GM12878 (cell line): ENCODE results near the gene LHX2. TPM values are rescaled to one million over a fixed set of nuclear protein-coding genes. Genes with fewer than 3 reads are reported as not detected.

ENCODE experiments used
- ATAC-seq: fragments of 200-7000 bp; cut with Tn5 transposase; 3 replicates; pipeline ENCODE4 v1.9.1; 2020; ENCODE audit warnings: mild to moderate bottlenecking, moderate library complexity
- BruUV-seq: library from RNA; stranded (reverse); fragments of 400-500 nt; replicated peaks from 2 replicates; lab custom pipeline; 2021; lab: Mats Ljungman, UMichigan
- CTCF ChIA-PET: fragments of 300-600 bp; sonication (Branson Sonifier 250); formaldehyde crosslinking; extraction: SDS; loops from one replicate; lab custom pipeline; 2021; ENCODE audit warnings: inconsistent platforms; lab: Yijun Ruan, JAX
- POLR2A ChIA-PET: fragments of 350-600 bp; formaldehyde crosslinking; extraction: SDS; loops from one replicate; lab custom pipeline; 2021; ENCODE audit warnings: inconsistent platforms; lab: Charles Lee
- RAD21 ChIA-PET: fragments of 300-600 bp; sonication (Branson Sonifier 250); formaldehyde crosslinking; loops from one replicate; lab custom pipeline; 2023; ENCODE audit warnings: antibody characterized with exemption; ENCODE audit not compliant: unreplicated experiment; lab: Charles Lee
- SMC1A ChIA-PET: fragments of 300-600 bp; sonication (Branson Sonifier 250); formaldehyde crosslinking; loops from one replicate; lab custom pipeline; 2023; ENCODE audit not compliant: unreplicated experiment, uncharacterized antibody; lab: Charles Lee
- DNase-seq: peaks from one replicate; pipeline ENCODE4 v3.0.0-alpha.2; 2011; ENCODE audit warnings: low read depth, low spot score
- FAIRE-seq: peaks from 3 replicates; lab custom pipeline; 2011; peaks lifted over from hg19 to GRCh38; lab: Jason Lieb, UNC
- H2AFZ ChIP-seq: 2 replicates; pipeline ENCODE4 v1.6.0; 2011; ENCODE audit warnings: low read depth, low read length, control low read depth; ENCODE audit not compliant: control insufficient read depth
- H3K27ac ChIP-seq: 2 replicates; pipeline ENCODE4 v1.5.1; 2011; ENCODE audit warnings: control low read depth; ENCODE audit not compliant: control insufficient read depth, insufficient read depth
- H3K27me3 ChIP-seq, 2 experiments: replicated peaks in 1 of 2; 2 replicates each; pipeline versions ENCODE4 v1.6.0 to v1.6.1; 2011; ENCODE audit warnings: low read length in 1 of 2; ENCODE audit not compliant: control insufficient read depth in 2 of 2, insufficient read depth in 2 of 2
- H3K36me3 ChIP-seq, 2 experiments: 2 replicates each; pipeline ENCODE4 v1.5.1; 2011; ENCODE audit warnings: low read length in 1 of 2; ENCODE audit not compliant: control insufficient read depth in 2 of 2, insufficient read depth in 2 of 2
- H3K4me1 ChIP-seq: 2 replicates; pipeline ENCODE4 v1.6.1; 2011; ENCODE audit warnings: mild to moderate bottlenecking, low read length, moderate library complexity, mixed read lengths; ENCODE audit not compliant: control insufficient read depth, insufficient read depth
- H3K4me2 ChIP-seq: 2 replicates; pipeline ENCODE4 v1.6.0; 2011; ENCODE audit warnings: control low read depth; ENCODE audit not compliant: control insufficient read depth, insufficient read depth
- H3K4me3 ChIP-seq: fragments of 200-600 bp; sonication (generic); 2 replicates; pipeline ENCODE4 v1.5.1; 2016
- H3K79me2 ChIP-seq: 2 replicates; pipeline ENCODE4 v1.6.0; 2011; ENCODE audit warnings: low read length; ENCODE audit not compliant: control insufficient read depth, insufficient read depth
- H3K9ac ChIP-seq: 2 replicates; pipeline ENCODE4 v1.8.0; 2011; ENCODE audit warnings: low read length, control low read depth, mixed read lengths; ENCODE audit not compliant: control insufficient read depth, insufficient read depth
- H3K9me3 ChIP-seq: replicated peaks from 3 replicates; pipeline ENCODE4 v1.5.1; 2011; ENCODE audit warnings: mild to moderate bottlenecking, low read length; ENCODE audit not compliant: control insufficient read depth, insufficient read depth
- H4K20me1 ChIP-seq: 2 replicates; pipeline ENCODE4 v1.6.0; 2011; ENCODE audit not compliant: control insufficient read depth, insufficient read depth
- BACH1 ChIP-seq: fragments of 450-650 bp; IDR thresholded peaks from 2 replicates; pipeline ENCODE4 v1.6.1; 2017; ENCODE audit warnings: mild to moderate bottlenecking, borderline replicate concordance
- BMI1 ChIP-seq: fragments of 450-650 bp; IDR thresholded peaks from 2 replicates; pipeline ENCODE4 v1.6.1; 2016; ENCODE audit warnings: mild to moderate bottlenecking, moderate library complexity, borderline replicate concordance
- BRCA1 ChIP-seq: IDR thresholded peaks from 2 replicates; pipeline ENCODE4 v1.6.1; 2011; ENCODE audit warnings: low read depth, low read length, improper control_type of control experiment
- EGR1 ChIP-seq, 2 experiments: IDR thresholded peaks; 1 replicate in 1 of 2; 2 replicates in 1 of 2; pipeline ENCODE4 v1.6.1; 2011 to 2012; ENCODE audit warnings: low read depth in 2 of 2, low read length in 2 of 2, borderline replicate concordance in 1 of 2, mild to moderate bottlenecking in 1 of 2, moderate library complexity in 1 of 2
- ETV6 ChIP-seq, 2 experiments: fragments of 450-650 bp in 1 of 2; IDR thresholded peaks in 1 of 2; conservative IDR thresholded peaks in 1 of 2; 2 replicates each; pipeline ENCODE4 v1.6.1; 2014; ENCODE audit warnings: antibody characterized with exemption in 1 of 2, borderline replicate concordance in 1 of 2, low read depth in 1 of 2, mild to moderate bottlenecking in 1 of 2, moderate library complexity in 1 of 2
- FOXK2 ChIP-seq: fragments of 450-650 bp; IDR thresholded peaks from 2 replicates; pipeline ENCODE4 v1.6.1; 2017; ENCODE audit warnings: mild to moderate bottlenecking, moderate library complexity
- GATAD2B ChIP-seq: fragments of 450-650 bp; conservative IDR thresholded peaks from 2 replicates; pipeline ENCODE4 v1.6.1; 2017; ENCODE audit warnings: low read depth, mild to moderate bottlenecking, moderate library complexity
- HSF1 ChIP-seq: fragments of 150-350 bp; IDR thresholded peaks from 2 replicates; pipeline ENCODE4 v1.6.1; 2014; ENCODE audit warnings: mild to moderate bottlenecking, low read depth, low read length
- IKZF2 ChIP-seq, 2 experiments: fragments of 450-650 bp; IDR thresholded peaks; 2 replicates each; pipeline ENCODE4 v1.6.1; 2017; ENCODE audit warnings: mild to moderate bottlenecking in 2 of 2, moderate library complexity in 2 of 2
- JUND ChIP-seq: IDR thresholded peaks from 2 replicates; pipeline ENCODE4 v1.6.1; 2012; ENCODE audit warnings: low read depth, mild to moderate bottlenecking, low read length, improper control_type of control experiment, moderate library complexity
- MEF2A ChIP-seq: IDR thresholded peaks from 2 replicates; pipeline ENCODE4 v1.6.1; 2011; ENCODE audit warnings: low read depth, mild to moderate bottlenecking, low read length, moderate library complexity; ENCODE audit not compliant: insufficient read depth
- MTA2 ChIP-seq: fragments of 450-650 bp; IDR thresholded peaks from 2 replicates; pipeline ENCODE4 v1.6.1; 2016; ENCODE audit warnings: low read depth, mild to moderate bottlenecking, moderate library complexity
- NBN ChIP-seq: fragments of 450-650 bp; IDR thresholded peaks from 2 replicates; pipeline ENCODE4 v1.6.1; 2016
- NFXL1 ChIP-seq: fragments of 450-650 bp; IDR thresholded peaks from 2 replicates; pipeline ENCODE4 v1.6.1; 2017; ENCODE audit warnings: antibody characterized with exemption, mild to moderate bottlenecking, borderline replicate concordance
- NRF1 ChIP-seq: conservative IDR thresholded peaks from 2 replicates; pipeline ENCODE4 v1.6.1; 2011; ENCODE audit warnings: mild to moderate bottlenecking, low read depth, low read length, improper control_type of control experiment
- PAX5 ChIP-seq: IDR thresholded peaks from 2 replicates; pipeline ENCODE4 v1.6.1; 2011; ENCODE audit warnings: low read depth, low read length, borderline replicate concordance
- POU2F2 ChIP-seq: IDR thresholded peaks from 3 replicates; pipeline ENCODE4 v1.6.1; 2011; ENCODE audit warnings: low read depth, mild to moderate bottlenecking, low read length, borderline replicate concordance
- SIX5 ChIP-seq: IDR thresholded peaks from 2 replicates; pipeline ENCODE4 v1.6.1; 2011; ENCODE audit warnings: mild to moderate bottlenecking, low read depth, low read length, moderate library complexity; ENCODE audit not compliant: severe bottlenecking
- SMAD1 ChIP-seq: fragments of 450-650 bp; IDR thresholded peaks from 2 replicates; pipeline ENCODE4 v1.6.1; 2018; ENCODE audit warnings: mild to moderate bottlenecking, low read depth; ENCODE audit not compliant: partially characterized antibody
- SP1 ChIP-seq: IDR thresholded peaks from one replicate; pipeline ENCODE4 v1.6.1; 2011; ENCODE audit warnings: low read depth, low read length
- TARDBP ChIP-seq: IDR thresholded peaks from 2 replicates; pipeline ENCODE4 v1.6.1; 2016; ENCODE audit warnings: borderline replicate concordance
- ZNF274 ChIP-seq: IDR thresholded peaks from one replicate; pipeline ENCODE4 v1.8.0; 2011; ENCODE audit not compliant: insufficient read length, insufficient read depth
- WGBS: methylation state at CpG from one replicate; pipeline ENCODE4 v1.1.6; 2016; ENCODE audit warnings: low lambda C conversion rate; ENCODE audit not compliant: insufficient replicate concordance, insufficient coverage; ENCODE audit errors: missing lambda C conversion rate; 5-methylcytosine and 5-hydroxymethylcytosine counted together
- in situ Hi-C: fragments of 300-500 bp; cut with MboI; formaldehyde crosslinking; loops from 9 replicates; pipeline ENCODE4 v1.14.3; 2018; ENCODE audit warnings: mixed read lengths
- intact Hi-C: fragments of 100-400 bp; cut with micrococcal nuclease; formaldehyde crosslinking; loops from one replicate; pipeline ENCODE4 v1.14.2; 2022; ENCODE audit not compliant: unreplicated experiment
- polyA plus RNA-seq, 11 experiments: library from polyadenylated mRNA; depleted of rRNA in 4 of 11; unstranded in 6 of 11; stranded (reverse) in 5 of 11; fragments of >200 nt; fragmentation: Nextera tagmentation in 4 of 11; fragmentation: Illumina TruSeq in 1 of 11; extraction: Ambion mirVana in 4 of 11; extraction: Trizol in 1 of 11; gene quantifications; 1 replicate in 1 of 11; 2 replicates in 10 of 11; pipeline versions ENCODE4 v1.2.1 to v1.2.3, GENCODE V29; 2011 to 2016; ENCODE audit warnings: inconsistent platforms in 2 of 11, missing spikeins in 2 of 11, low read depth in 1 of 11
- total RNA-seq, 4 experiments: library from RNA; depleted of rRNA in 3 of 4; stranded (reverse); fragments of >200 nt in 3 of 4; fragmentation: Illumina TruSeq in 1 of 4; extraction: Trizol in 1 of 4; gene quantifications; 2 replicates each; pipeline versions ENCODE4 v1.2.1 to v1.2.3, GENCODE V29; 2013 to 2021

Gene LHX2
- total and polyA plus RNA-seq, 10 of the 15 experiments (the other 5 are each of a cell fraction or from before 2014, with no cell fraction given) = 0.82 to 69.8 (median 5.3) TPM

GRCh38 chr9:124030969-124031451, 19.4 kb downstream of the LHX2 start:
- intact Hi-C loops = no loop called here
- TF ChIP-seq PAX5 = 0 out of 2 replicates have a peak, but pooled peaks have one; percentile 15
- peak; percentile 79 for TF ChIP-seq SMAD1
- TF ChIP-seq FOXK2 = no peak
- TF ChIP-seq ETV6 (conservative IDR thresholded peaks at IDR 0.05 in 1 of 2, IDR thresholded peaks at IDR 0.05 in 1 of 2; ENCODE audit: borderline replicate concordance in 1 of 2, low read depth in 1 of 2) = no peak
- no peak for TF ChIP-seq HSF1
- TF ChIP-seq EGR1 (IDR thresholded peaks at IDR 0.05; ENCODE audit: borderline replicate concordance in 1 of 2, low read depth in 2 of 2, low read length in 2 of 2) = no peak
- TF ChIP-seq NRF1 = no peak
- no peak for TF ChIP-seq NFXL1
- no peak for TF ChIP-seq JUND
- TF ChIP-seq SIX5 = no peak
- TF ChIP-seq BRCA1 = no peak
- TF ChIP-seq POU2F2 = no peak
- TF ChIP-seq MTA2 = peak; percentile 95
- no peak for TF ChIP-seq ZNF274
- TF ChIP-seq SP1 = no peak
- peak; percentile 99 for TF ChIP-seq GATAD2B
- 0 out of 2 replicates have a peak, but pooled peaks have one; percentile 66 for TF ChIP-seq NBN
- no peak for TF ChIP-seq TARDBP
- TF ChIP-seq IKZF2 (IDR thresholded peaks at IDR 0.05) = peak; percentile 93
- TF ChIP-seq MEF2A = no peak
- peak; percentile 30; the same call in 1 of the 2 replicates for TF ChIP-seq BMI1
- peak; percentile 56; the same call in 1 of the 2 replicates for TF ChIP-seq BACH1

More at GRCh38 chr9:124030969-124031451, 19.4 kb downstream of the LHX2 start:
- no peaks in the 10 kb centered on the region for H4K20me1 ChIP-seq
- BruUV-seq = no TSS peak
- POLR2A ChIA-PET = interaction anchor here (0.5 to 1.1 kb wide), 5 partner anchors 10 to 159 kb away, joined by 3 to 4 read pairs (median 3); no protein-coding TSS in a partner anchor
- H3K9me3 ChIP-seq = no peaks in the 10 kb centered on the region
- peaks cover 0 to 4% of the 10 kb centered on the region in 2 experiments; a peak in 3 of 4 replicates for H3K27me3 ChIP-seq
- CTCF ChIA-PET = no interaction called here
- in situ Hi-C loops = loop anchor here (5.0 kb wide), 1 partner anchor 484 kb away; no protein-coding TSS in a partner anchor
- FAIRE-seq (no peak), DNase-seq (peak; percentile 76), ATAC-seq (peak; percentile 86)
- no peak overlapping the region for H3K4me3 ChIP-seq
- 0 out of 2 replicates have a peak overlapping the region, but pooled peaks have one; percentile 17 for H3K4me2 ChIP-seq
- SMC1A ChIA-PET = interaction anchor here (0.7 to 1.6 kb wide), 5 partner anchors 13 to 70 kb away, joined by 3 to 6 read pairs (median 3); partner anchors contain the start of gene LHX2
- H3K27ac ChIP-seq = no peak overlapping the region
- no peaks in the 10 kb centered on the region for H3K79me2 ChIP-seq
- no peak overlapping the region for H2AFZ ChIP-seq
- H3K36me3 ChIP-seq = peaks cover 0 to 2% of the 10 kb centered on the region in 2 experiments; a peak in 1 of 4 replicates
- RAD21 ChIA-PET = interaction anchor here (0.7 to 1.9 kb wide), 6 partner anchors 10 to 134 kb away, joined by 3 to 5 read pairs (median 3); no protein-coding TSS in a partner anchor
- WGBS = 79% methylated on average over 16 of the region's 16 CpGs
- peaks cover 4% of the 10 kb centered on the region; the same call in 1 of the 2 replicates for H3K4me1 ChIP-seq
- no peak overlapping the region for H3K9ac ChIP-seq
